HG03354 (cell line): ENCODE data around the gene CLPSL2.

Experiments used
- ATAC-seq: cut with Tn5 transposase; IDR thresholded peaks from one replicate; pipeline ENCODE4 v1.9.1; 2021; ENCODE audit warnings: mild to moderate bottlenecking; ENCODE audit not compliant: unreplicated experiment, poor library complexity, severe bottlenecking

The CLPSL2 gene

DNA sequence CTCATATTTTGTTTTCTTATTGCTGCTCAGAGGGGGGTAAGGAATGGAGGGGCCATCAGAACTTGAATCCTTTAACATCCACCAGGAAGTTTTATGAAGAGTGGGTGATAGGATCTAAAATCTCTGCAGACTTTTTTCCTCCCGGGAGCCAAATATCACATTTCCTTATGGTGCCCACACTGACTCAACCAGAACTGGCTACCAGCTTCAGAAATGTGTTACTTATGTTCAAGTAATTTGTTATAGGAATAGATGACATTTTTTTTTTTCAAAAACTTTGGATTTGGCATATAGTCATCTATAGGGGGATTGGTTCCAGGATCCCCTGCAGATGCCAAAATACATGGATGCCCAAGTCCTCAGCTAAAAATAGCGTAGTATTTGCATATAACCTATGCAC is 47.2 kb downstream of the CLPSL2 start:
- no peak for ATAC-seq

- no peak for ATAC-seq
Measured at GRCh38 chr6:35824552-35825192, 48.3 kb downstream of the CLPSL2 start.
